ENCODE data around the gene LDAH. TPM values are rescaled to one million over a fixed set of nuclear protein-coding genes. Genes with fewer than 3 reads are reported as not detected.
"Not testable (repeated sequence)": the region's sequence is repeated elsewhere in the genome, so short reads cannot be mapped to it uniquely, and the experiment has no call there.

Gene LDAH
- polyA plus RNA-seq, 3 donors from 2014 or later, result 11.0 to 15.0 (median 11.9) TPM

- Mint-ChIP-seq H3K4me3 (no peak overlapping the region), H3K27ac (peak overlapping the region in 2 of 6 donors; percentile 43 to 58)
Measured at GRCh38 chr2:20818820-20819219, 4.1 kb downstream of the LDAH start.

GRCh38 chr2:20815216-20815615 lies 7.7 kb downstream of the LDAH start:
- Mint-ChIP-seq H3K36me3 (peaks cover 0 to 4% (median 0%) of the 10 kb centered on the region in 3 donors), H3K9me3 (no peaks in the 10 kb centered on the region), H3K27ac (no peak overlapping the region), H3K27me3 (ENCODE audit: low read depth in 3 of 3) (no peaks in the 10 kb centered on the region), H3K4me3 (no peak overlapping the region), H3K4me1 (peaks cover 7 to 12% of the 10 kb centered on the region in 2 donors)
- DNase-seq, result no peak

More at GRCh38 chr2:20818820-20819219, 4.1 kb downstream of the LDAH start:
- Mint-ChIP-seq H3K36me3 (peaks cover 0 to 4% (median 0%) of the 10 kb centered on the region in 3 donors), H3K9me3 (no peaks in the 10 kb centered on the region), H3K4me1 (peaks cover 25 to 38% of the 10 kb centered on the region in 2 donors), H3K27me3 (ENCODE audit: low read depth in 3 of 3) (peaks cover 5 to 13% (median 12%) of the 10 kb centered on the region in 3 donors)
- DNase-seq, result no peak

- Mint-ChIP-seq H3K27me3 (ENCODE audit: low read depth in 3 of 3) (no peaks in the 10 kb centered on the region), H3K36me3 (peaks cover 0 to 4% (median 0%) of the 10 kb centered on the region in 3 donors), H3K4me3 (no peak overlapping the region), H3K27ac (no peak overlapping the region), H3K9me3 (no peaks in the 10 kb centered on the region), H3K4me1 (peaks cover 0 to 6% of the 10 kb centered on the region in 2 donors)
- DNase-seq, result no peak
Measured at GRCh38 chr2:20812779-20813178, 10.1 kb downstream of the LDAH start.

DNA sequence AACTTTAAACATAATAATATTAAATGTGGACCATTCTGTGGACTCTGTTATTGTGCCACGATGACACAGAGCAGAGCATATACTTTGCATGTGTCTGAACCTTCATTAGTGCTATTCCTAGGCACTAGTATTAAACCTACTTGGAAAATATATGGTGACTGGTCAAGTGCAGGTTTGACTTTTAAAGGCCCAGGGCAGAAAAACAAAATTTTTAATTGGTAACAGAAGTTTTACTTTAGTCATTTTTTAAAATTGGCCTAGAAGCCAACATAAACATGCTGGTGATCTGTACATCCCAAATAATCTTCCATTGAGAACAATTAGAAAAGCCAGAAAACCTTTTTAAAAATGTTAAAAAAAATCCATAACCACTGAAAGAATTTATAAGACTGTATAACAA lies 16.6 kb downstream of the LDAH start:
- H3K4me1 Mint-ChIP-seq, result peaks cover 0 to 13% of the 10 kb centered on the region in 2 donors
- H3K27me3 Mint-ChIP-seq (ENCODE audit: low read depth in 3 of 3), result no peaks in the 10 kb centered on the region
- H3K4me3 Mint-ChIP-seq, result no peak overlapping the region
- H3K27ac Mint-ChIP-seq, result no peak overlapping the region
- H3K9me3 Mint-ChIP-seq, result no peaks in the 10 kb centered on the region
- no peaks in the 10 kb centered on the region for H3K36me3 Mint-ChIP-seq
- no peak for DNase-seq

GRCh38 chr2:20803974-20804373 lies 18.9 kb downstream of the LDAH start:
- Mint-ChIP-seq H3K4me3 (no peak overlapping the region), H3K27ac (no peak overlapping the region), H3K4me1 (peaks cover 0 to 8% of the 10 kb centered on the region in 2 donors), H3K36me3 (peaks cover 0 to 7% (median 5%) of the 10 kb centered on the region in 3 donors), H3K9me3 (no peaks in the 10 kb centered on the region), H3K27me3 (ENCODE audit: low read depth in 3 of 3) (no peaks in the 10 kb centered on the region)
- no peak for DNase-seq

- Mint-ChIP-seq H3K4me3 (no peak overlapping the region), H3K27ac (peak overlapping the region in 1 of 6 donors; percentile 1), H3K27me3 (ENCODE audit: low read depth in 3 of 3) (no peaks in the 10 kb centered on the region), H3K9me3 (no peaks in the 10 kb centered on the region), H3K4me1 (peaks cover 0 to 8% of the 10 kb centered on the region in 2 donors), H3K36me3 (peaks cover 3 to 7% (median 5%) of the 10 kb centered on the region in 3 donors)
- DNase-seq, result no peak
Measured at GRCh38 chr2:20803226-20803682, 19.6 kb downstream of the LDAH start.

GRCh38 chr2:20797096-20797495 lies 25.8 kb downstream of the LDAH start:
- peaks cover 0 to 6% (median 0%) of the 10 kb centered on the region in 6 donors for H3K9me3 Mint-ChIP-seq
- peaks cover 8 to 34% of the 10 kb centered on the region in 2 donors for H3K4me1 Mint-ChIP-seq
- H3K27me3 Mint-ChIP-seq (ENCODE audit: low read depth in 3 of 3), result no peaks in the 10 kb centered on the region
- DNase-seq, result no peak
- H3K27ac Mint-ChIP-seq, result peak overlapping the region in 1 of 6 donors; percentile 65
- peaks cover 28 to 44% (median 32%) of the 10 kb centered on the region in 3 donors for H3K36me3 Mint-ChIP-seq
- no peak overlapping the region for H3K4me3 Mint-ChIP-seq

GRCh38 chr2:20796374-20796791 lies 26.5 kb downstream of the LDAH start:
- Mint-ChIP-seq H3K4me3 (no peak overlapping the region), H3K36me3 (peaks cover 28 to 44% (median 32%) of the 10 kb centered on the region in 3 donors), H3K4me1 (peaks cover 8 to 34% of the 10 kb centered on the region in 2 donors), H3K9me3 (peaks cover 0 to 6% (median 0%) of the 10 kb centered on the region in 6 donors), H3K27me3 (ENCODE audit: low read depth in 3 of 3) (no peaks in the 10 kb centered on the region), H3K27ac (peak overlapping the region in 1 of 6 donors; percentile 3)
- DNase-seq, result no peak

DNA sequence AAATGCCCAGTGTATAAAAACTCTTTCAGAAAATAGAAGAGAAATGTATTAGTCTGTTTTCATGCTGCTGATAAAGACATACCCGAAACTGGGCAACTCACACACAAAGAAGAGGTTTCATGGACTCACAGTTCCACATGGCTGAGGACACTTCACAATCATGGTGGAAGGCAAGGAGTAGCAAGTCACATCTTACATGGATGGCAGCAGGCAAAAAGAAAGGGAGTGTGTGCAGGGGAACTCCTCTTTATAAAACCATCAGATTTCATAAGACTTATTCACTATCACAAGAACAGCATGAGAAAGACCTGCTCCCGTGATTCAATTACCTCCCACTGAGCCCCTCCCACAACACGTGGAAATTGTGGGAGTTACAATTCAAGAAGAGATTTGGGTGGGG lies 29.0 kb downstream of the LDAH start:
- not testable (repeated sequence) for H3K27ac Mint-ChIP-seq; H3K9me3 Mint-ChIP-seq; DNase-seq; H3K27me3 Mint-ChIP-seq (ENCODE audit: low read depth in 3 of 3); H3K4me3 Mint-ChIP-seq
- Mint-ChIP-seq H3K4me1 (peaks cover 8 to 34% of the 10 kb centered on the region in 2 donors), H3K36me3 (peaks cover 28 to 39% (median 38%) of the 10 kb centered on the region in 3 donors)

GRCh38 chr2:20781656-20782265 lies 41.1 kb downstream of the LDAH start:
- Mint-ChIP-seq H3K36me3 (peaks cover 5 to 22% (median 18%) of the 10 kb centered on the region in 3 donors), H3K27ac (no peak overlapping the region), H3K27me3 (ENCODE audit: low read depth in 3 of 3) (no peaks in the 10 kb centered on the region), H3K4me1 (no peaks in the 10 kb centered on the region), H3K9me3 (no peaks in the 10 kb centered on the region), H3K4me3 (no peak overlapping the region)
- DNase-seq, result no peak

DNA sequence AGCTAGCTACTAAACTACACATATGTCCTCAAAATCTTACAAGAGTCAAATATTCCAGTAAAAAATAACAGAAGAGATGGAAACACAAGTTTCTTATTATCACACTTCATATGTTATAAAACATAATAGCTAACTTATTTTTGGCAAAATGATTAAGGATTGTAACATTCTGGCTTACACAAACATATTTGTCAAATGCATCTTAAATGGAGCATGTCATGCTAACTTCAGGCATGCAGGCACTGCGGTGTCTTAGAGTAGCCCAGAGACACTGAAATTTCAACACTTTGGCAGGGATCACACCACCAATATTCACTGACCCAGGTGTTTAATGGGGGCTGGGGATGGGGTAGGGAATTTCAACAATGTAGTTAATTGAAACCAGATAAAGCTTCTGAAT lies 51.6 kb downstream of the LDAH start:
- H3K9me3 Mint-ChIP-seq, result no peaks in the 10 kb centered on the region
- no peaks in the 10 kb centered on the region for H3K4me1 Mint-ChIP-seq
- H3K36me3 Mint-ChIP-seq, result peaks cover 16 to 27% (median 20%) of the 10 kb centered on the region in 3 donors
- H3K27me3 Mint-ChIP-seq (ENCODE audit: low read depth in 3 of 3), result no peaks in the 10 kb centered on the region
- DNase-seq, result no peak
- no peak overlapping the region for H3K4me3 Mint-ChIP-seq
- H3K27ac Mint-ChIP-seq, result no peak overlapping the region

DNA sequence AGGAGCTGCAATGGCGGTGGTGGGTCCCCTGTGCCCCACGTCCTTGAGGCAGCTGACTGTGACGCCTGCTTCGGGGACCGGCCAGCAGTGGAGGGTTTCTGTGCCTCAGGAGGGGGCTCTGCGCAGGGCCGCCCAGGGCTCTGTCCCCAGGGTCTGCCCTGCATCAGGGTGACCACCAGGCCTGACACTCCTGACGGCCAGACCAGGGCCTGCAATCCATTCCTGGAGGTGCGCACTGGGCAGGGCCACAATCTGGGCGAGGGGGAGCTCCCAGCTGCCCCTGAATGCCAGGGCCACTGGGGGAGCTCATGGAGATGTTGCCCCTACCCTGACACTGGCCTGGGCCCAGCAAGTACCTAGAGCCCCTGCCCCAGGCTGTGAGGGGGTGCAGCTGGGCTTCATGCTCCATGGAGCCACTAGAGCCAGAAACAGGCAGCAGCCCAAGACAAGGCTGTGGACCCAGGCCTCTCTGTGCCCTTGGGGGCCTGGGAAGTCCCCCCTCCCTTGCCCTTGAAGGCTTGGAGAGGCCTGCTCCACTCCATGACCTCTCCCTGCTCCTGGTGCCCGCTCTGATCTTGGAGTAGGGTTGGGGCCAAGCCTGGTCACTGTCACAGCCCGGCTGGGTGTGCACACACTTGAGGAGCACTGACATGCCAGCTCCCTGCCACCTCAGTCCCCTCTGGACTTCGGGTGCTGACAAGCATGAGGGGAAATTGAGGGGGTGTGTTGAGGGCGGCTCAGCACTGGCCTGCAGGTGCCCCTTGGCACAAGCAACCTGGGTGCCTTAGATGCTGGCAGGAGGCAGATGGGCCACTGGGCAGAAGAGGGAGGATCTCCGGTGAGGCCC lies 55.9 kb downstream of the LDAH start:
- peaks cover 14 to 17% (median 14%) of the 10 kb centered on the region in 3 donors for H3K36me3 Mint-ChIP-seq
- H3K27ac Mint-ChIP-seq, result no peak overlapping the region
- H3K4me1 Mint-ChIP-seq, result no peaks in the 10 kb centered on the region
- no peaks in the 10 kb centered on the region for H3K9me3 Mint-ChIP-seq
- no peak for DNase-seq
- H3K27me3 Mint-ChIP-seq (ENCODE audit: low read depth in 3 of 3), result no peaks in the 10 kb centered on the region
- no peak overlapping the region for H3K4me3 Mint-ChIP-seq

- no peak overlapping the region for H3K27ac Mint-ChIP-seq
- H3K27me3 Mint-ChIP-seq (ENCODE audit: low read depth in 3 of 3), result no peaks in the 10 kb centered on the region
- H3K36me3 Mint-ChIP-seq, result peaks cover 14 to 18% (median 17%) of the 10 kb centered on the region in 3 donors
- no peaks in the 10 kb centered on the region for H3K9me3 Mint-ChIP-seq
- no peaks in the 10 kb centered on the region for H3K4me1 Mint-ChIP-seq
- H3K4me3 Mint-ChIP-seq, result no peak overlapping the region
- DNase-seq, result no peak
Measured at GRCh38 chr2:20766213-20766612, 56.7 kb downstream of the LDAH start.
